Raji (cell line): ENCODE data around the gene GPR137B.

Experiments
- POLR2A ChIP-seq: IDR thresholded peaks from 2 replicates; pipeline ENCODE4 v1.6.1; 2011; ENCODE audit warnings: low read depth, low read length, control low read depth; ENCODE audit not compliant: insufficient read depth

The GPR137B gene

GRCh38 chr1:236163463-236164153, 21.3 kb downstream of the GPR137B start:
- TF ChIP-seq POLR2A = no peak

DNA sequence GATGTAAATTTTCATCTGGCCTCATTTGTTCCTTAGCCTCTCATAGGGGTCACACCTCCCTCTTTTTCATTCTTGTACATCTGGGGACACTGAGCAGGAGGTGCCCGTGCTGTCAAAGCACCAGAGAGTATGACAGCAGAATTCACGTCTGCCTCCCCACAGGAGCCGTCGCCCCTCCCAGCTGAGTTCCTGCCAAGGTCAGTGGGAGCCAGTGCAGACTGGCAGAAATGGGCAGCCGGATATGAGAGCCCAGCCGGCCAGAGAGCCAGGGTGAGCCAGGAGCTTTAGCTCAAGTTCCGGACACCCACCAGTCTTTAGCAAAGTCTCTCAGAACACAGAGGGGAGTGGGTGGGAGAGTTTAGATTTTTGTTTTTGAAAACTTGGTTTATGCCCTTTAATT, 21.9 kb downstream of the GPR137B start:
- no peak for TF ChIP-seq POLR2A

DNA sequence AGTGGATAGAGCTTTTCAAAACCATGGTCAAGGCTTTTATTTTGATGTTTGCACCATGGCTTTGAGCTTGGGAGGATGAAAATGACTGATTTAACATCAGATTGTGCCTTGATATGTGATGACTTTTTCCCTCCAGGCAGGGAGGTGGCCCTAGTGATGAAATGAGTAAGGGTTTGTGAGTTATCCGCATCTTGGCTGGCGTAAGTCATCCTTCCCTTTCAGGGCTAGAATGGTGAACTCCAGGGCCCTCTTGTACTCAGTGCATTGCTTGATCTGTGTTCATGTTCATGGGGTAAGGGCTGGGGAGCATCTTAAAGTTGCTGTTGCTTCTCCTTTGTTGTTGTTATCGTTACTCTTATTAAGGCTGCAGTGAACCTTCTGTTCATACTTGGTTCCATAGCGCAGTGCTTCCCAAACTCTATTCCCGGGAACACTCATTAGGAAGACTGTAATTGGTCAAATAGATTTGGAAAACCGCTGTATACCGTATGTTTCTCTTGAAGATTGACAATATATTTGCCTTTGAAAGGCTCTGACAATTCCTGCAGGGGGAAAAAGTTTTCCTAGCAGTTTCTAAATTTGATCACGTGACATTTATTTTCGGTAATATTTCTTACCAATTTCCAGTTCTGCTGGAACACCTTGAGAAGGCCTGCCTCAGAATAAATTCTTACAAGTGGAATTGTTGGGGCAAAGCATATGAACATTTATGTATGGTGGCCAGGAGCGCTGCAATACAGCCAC, 23.1 kb downstream of the GPR137B start:
- TF ChIP-seq POLR2A = no peak

GRCh38 chr1:236166041-236166440, 23.7 kb downstream of the GPR137B start:
- no peak for TF ChIP-seq POLR2A

GRCh38 chr1:236167154-236167553, 24.8 kb downstream of the GPR137B start:
- no peak for TF ChIP-seq POLR2A

DNA sequence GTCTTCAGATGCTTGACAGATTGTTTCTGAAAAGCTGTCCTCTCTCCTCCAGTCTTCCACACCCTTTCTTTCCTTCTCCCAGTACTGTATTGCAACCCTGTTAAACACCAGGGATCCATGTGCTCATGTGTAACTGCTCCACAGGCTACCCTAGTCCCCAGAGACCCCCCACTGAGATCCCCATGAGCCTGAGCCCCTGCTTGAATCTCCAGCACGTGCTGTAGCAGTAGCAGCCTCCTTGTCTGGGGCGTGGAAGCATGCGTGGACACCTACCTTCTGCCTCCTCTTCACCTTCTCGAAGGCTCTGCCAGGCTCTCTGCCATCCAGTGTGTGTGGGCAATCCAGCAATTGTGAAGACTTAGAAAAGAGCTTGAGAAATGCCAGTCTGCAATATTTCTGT, 25.2 kb downstream of the GPR137B start:
- no peak for TF ChIP-seq POLR2A

DNA sequence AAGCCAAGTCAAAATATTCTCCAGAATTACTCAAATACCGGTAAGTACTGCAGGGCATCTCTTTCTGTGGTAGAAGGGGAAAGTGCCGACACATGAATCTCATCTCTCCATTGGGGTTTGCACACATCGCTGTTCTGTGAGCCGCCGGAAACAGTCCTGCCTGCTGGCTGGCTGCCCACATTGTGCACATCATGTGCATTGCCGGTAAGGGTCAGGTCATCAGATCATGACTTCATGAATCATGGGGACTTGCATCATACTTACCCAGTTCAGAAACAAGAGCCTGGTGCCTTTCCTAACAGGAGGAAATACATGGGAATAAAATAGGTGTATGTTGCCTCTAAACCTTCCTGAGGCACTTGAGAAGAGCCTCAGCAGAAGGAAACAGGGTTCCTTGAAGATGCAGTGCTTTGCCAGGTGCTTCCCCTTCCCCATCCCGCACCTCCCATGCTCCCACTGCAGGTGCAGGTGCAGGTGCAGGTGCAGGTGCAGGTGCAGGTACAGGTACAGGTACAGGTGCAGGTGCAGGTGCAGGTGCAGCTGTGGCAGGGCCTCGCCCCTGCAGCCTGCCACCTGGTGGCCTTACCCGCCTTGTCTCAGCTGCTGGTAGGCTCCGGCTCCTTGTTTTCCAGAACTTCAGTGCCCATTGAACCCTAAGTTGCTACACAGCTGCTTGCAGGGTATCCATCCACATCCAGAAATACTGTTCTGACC, 26.5 kb downstream of the GPR137B start:
- TF ChIP-seq POLR2A = no peak

GRCh38 chr1:236172041-236172579, 29.8 kb downstream of the GPR137B start:
- TF ChIP-seq POLR2A = no peak

- no peak for TF ChIP-seq POLR2A
Observed at GRCh38 chr1:236173174-236173767, 30.9 kb downstream of the GPR137B start.

- TF ChIP-seq POLR2A = no peak
Observed at GRCh38 chr1:236175642-236176336, 33.5 kb downstream of the GPR137B start.

- TF ChIP-seq POLR2A = no peak
Observed at GRCh38 chr1:236176337-236177336, 34.3 kb downstream of the GPR137B start.

DNA sequence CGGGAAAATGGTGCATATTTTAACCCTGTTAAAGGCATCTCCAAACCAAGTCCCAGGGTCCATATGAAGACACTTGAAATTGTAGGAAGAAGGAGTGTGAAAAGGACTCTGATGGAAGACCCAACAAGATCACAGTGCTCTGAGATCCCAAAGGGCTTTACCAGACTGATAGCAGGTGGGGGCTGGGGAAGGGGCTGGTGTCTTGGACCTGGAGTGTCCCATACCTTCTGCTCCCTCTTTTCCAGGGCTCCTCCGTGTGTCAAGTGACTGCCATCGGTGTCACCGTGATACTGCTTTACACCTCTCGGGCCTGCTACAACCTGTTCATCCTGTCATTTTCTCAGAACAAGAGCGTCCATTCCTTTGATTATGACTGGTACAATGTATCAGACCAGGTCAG, 37.3 kb downstream of the GPR137B start:
- TF ChIP-seq POLR2A = no peak

- TF ChIP-seq POLR2A = no peak
Observed at GRCh38 chr1:236181059-236181458, 38.7 kb downstream of the GPR137B start.

DNA sequence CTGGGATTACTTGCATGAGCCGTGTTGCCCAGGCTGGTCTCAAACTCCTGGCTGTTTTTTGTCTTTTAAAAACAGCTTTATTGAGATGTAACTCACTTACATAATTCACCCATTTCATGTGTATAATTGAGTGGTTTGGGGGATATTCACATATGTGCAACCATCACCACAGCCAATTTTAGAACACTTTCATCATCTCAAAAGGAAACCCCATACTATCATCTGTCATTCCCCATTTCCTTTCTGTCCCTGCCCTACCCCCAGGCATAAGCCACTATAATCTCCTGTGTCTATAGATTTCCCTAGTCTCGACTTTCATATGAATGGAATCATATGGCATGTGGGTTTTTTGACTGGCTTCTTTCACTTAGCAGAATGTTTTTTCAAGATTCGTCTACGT, 43.3 kb downstream of the GPR137B start:
- TF ChIP-seq POLR2A = no peak

DNA sequence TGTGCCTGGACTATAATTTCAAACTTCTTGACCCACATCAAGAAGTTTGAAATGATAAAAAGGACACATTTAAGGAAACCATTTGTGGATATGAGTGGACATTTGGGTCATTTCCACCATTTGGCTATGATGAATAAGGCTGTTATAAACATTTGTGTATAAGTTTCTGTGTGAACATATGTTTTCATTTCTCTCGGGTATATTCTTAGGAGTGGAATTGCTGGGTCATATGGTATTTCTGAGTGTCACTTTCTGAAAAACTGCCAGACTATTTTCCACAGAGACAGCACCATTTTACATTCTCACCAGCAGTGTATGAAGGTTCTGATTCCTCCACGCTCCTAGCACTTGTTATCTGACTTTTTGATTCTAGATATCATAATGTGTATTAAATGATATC, 50.8 kb downstream of the GPR137B start:
- no peak for TF ChIP-seq POLR2A
